Measurements from ENCODE around the gene SEC24D. TPM values are rescaled to one million over a fixed set of nuclear protein-coding genes. Genes with fewer than 3 reads are reported as not detected.

SEC24D gene
- total RNA-seq, 1 experiment from 2014 or later: 35.8 TPM

- intact Hi-C loops (cut with micrococcal nuclease; ENCODE audit: unreplicated experiment): no loop called here
- POLR2A ChIA-PET (ENCODE audit: low non-redundant PET): no interaction called here
- H3K36me3 ChIP-seq (ENCODE audit: insufficient read depth, low read length, poor library complexity, severe bottlenecking): peaks cover 11% of the 10 kb centered on the region
- peaks cover 15% of the 10 kb centered on the region for H3K4me1 ChIP-seq (ENCODE audit: insufficient read depth, low read length, poor library complexity, severe bottlenecking)
- no peak for DNase-seq (ENCODE audit: low spot score)
- H3K27me3 ChIP-seq (replicated peaks; ENCODE audit: insufficient read depth, low read depth, low read length, poor library complexity): no peaks in the 10 kb centered on the region
- H3K9me3 ChIP-seq (ENCODE audit: low read depth, low read length, poor library complexity, severe bottlenecking): no peaks in the 10 kb centered on the region
- no peak overlapping the region for H3K4me3 ChIP-seq (ENCODE audit: low read depth, low read length, poor library complexity, severe bottlenecking)
- TF ChIP-seq EZH2 (IDR thresholded peaks at IDR 0.05; ENCODE audit: borderline replicate concordance, low read depth, low read length, poor library complexity, severe bottlenecking) (no peak), CTCF (conservative IDR thresholded peaks at IDR 0.05; ENCODE audit: low read depth, low read length) (no peak)
- CTCF ChIA-PET: no interaction called here
- BruUV-seq (replicated peaks): no TSS peak
- no peak overlapping the region for H3K27ac ChIP-seq (ENCODE audit: low read depth, low read length, poor library complexity, severe bottlenecking)
Measured at GRCh38 chr4:118824141-118824540, 11.8 kb downstream of the SEC24D start.

GRCh38 chr4:118823471-118823870 is 12.5 kb downstream of the SEC24D start:
- POLR2A ChIA-PET (ENCODE audit: low non-redundant PET): no interaction called here
- CTCF ChIA-PET: no interaction called here
- peaks cover 11% of the 10 kb centered on the region for H3K36me3 ChIP-seq (ENCODE audit: insufficient read depth, low read length, poor library complexity, severe bottlenecking)
- H3K9me3 ChIP-seq (ENCODE audit: low read depth, low read length, poor library complexity, severe bottlenecking): no peaks in the 10 kb centered on the region
- DNase-seq (ENCODE audit: low spot score): no peak
- H3K4me3 ChIP-seq (ENCODE audit: low read depth, low read length, poor library complexity, severe bottlenecking): no peak overlapping the region
- intact Hi-C loops (cut with micrococcal nuclease; ENCODE audit: unreplicated experiment): no loop called here
- H3K27ac ChIP-seq (ENCODE audit: low read depth, low read length, poor library complexity, severe bottlenecking): no peak overlapping the region
- BruUV-seq (replicated peaks): no TSS peak
- H3K27me3 ChIP-seq (replicated peaks; ENCODE audit: insufficient read depth, low read depth, low read length, poor library complexity): no peaks in the 10 kb centered on the region
- peaks cover 15% of the 10 kb centered on the region for H3K4me1 ChIP-seq (ENCODE audit: insufficient read depth, low read length, poor library complexity, severe bottlenecking)
- no peak for TF ChIP-seq CTCF (conservative IDR thresholded peaks at IDR 0.05; ENCODE audit: low read depth, low read length)
- TF ChIP-seq EZH2 (IDR thresholded peaks at IDR 0.05; ENCODE audit: borderline replicate concordance, low read depth, low read length, poor library complexity, severe bottlenecking): no peak

DNA sequence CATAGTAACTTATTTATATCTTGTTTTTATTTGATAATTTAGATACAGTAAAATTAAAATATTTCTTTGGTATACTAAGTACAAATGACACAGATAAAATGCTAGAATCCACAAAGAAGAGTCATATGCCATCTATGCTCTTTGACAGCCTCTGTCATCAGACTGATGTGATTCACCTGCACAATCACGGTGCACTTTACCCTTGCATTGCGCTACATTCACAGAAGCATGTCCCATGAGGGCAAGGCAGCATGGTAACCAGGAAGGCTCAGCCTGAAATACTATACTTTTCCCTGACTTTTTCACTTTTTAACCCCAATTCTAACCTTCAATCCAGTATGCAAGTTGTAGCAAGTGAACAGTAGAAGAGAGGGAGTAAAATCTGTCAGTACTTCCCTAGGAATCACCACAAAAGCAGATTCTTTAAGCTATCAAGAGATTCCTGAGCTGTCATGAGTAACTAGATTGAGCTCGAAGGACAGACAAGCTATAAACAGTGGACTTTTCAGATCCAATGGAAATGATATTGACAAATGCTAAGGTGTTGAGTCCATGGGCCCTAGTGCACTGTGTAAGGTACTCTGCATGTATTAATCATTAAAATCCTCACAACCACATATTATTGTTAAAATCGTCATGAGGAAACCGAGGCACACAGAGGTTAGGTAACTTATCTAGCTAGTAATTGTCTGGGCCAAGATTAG is 14.2 kb downstream of the SEC24D start:
- no peak overlapping the region for H3K27ac ChIP-seq (ENCODE audit: low read depth, low read length, poor library complexity, severe bottlenecking)
- no TSS peak for BruUV-seq (replicated peaks)
- ChIA-PET CTCF (no interaction called here), POLR2A (ENCODE audit: low non-redundant PET) (no interaction called here)
- intact Hi-C loops (cut with micrococcal nuclease; ENCODE audit: unreplicated experiment): no loop called here
- peaks cover 6% of the 10 kb centered on the region for H3K4me1 ChIP-seq (ENCODE audit: insufficient read depth, low read length, poor library complexity, severe bottlenecking)
- no peaks in the 10 kb centered on the region for H3K9me3 ChIP-seq (ENCODE audit: low read depth, low read length, poor library complexity, severe bottlenecking)
- no peak for DNase-seq (ENCODE audit: low spot score)
- H3K36me3 ChIP-seq (ENCODE audit: insufficient read depth, low read length, poor library complexity, severe bottlenecking): peaks cover 14% of the 10 kb centered on the region
- no peak overlapping the region for H3K4me3 ChIP-seq (ENCODE audit: low read depth, low read length, poor library complexity, severe bottlenecking)
- no peaks in the 10 kb centered on the region for H3K27me3 ChIP-seq (replicated peaks; ENCODE audit: insufficient read depth, low read depth, low read length, poor library complexity)
- no peak for TF ChIP-seq EZH2 (IDR thresholded peaks at IDR 0.05; ENCODE audit: borderline replicate concordance, low read depth, low read length, poor library complexity, severe bottlenecking)

All from A673 (cell line).